HTERT RPE-1 (cell line): ENCODE results near the gene MSANTD2.

Experiments used
- in situ Hi-C: fragments of 300-500 bp; cut with MboI; formaldehyde crosslinking; loops from 4 replicates; pipeline ENCODE4 v1.14.3; 2020; ENCODE audit warnings: low sequenced_read_pairs

MSANTD2 gene

DNA sequence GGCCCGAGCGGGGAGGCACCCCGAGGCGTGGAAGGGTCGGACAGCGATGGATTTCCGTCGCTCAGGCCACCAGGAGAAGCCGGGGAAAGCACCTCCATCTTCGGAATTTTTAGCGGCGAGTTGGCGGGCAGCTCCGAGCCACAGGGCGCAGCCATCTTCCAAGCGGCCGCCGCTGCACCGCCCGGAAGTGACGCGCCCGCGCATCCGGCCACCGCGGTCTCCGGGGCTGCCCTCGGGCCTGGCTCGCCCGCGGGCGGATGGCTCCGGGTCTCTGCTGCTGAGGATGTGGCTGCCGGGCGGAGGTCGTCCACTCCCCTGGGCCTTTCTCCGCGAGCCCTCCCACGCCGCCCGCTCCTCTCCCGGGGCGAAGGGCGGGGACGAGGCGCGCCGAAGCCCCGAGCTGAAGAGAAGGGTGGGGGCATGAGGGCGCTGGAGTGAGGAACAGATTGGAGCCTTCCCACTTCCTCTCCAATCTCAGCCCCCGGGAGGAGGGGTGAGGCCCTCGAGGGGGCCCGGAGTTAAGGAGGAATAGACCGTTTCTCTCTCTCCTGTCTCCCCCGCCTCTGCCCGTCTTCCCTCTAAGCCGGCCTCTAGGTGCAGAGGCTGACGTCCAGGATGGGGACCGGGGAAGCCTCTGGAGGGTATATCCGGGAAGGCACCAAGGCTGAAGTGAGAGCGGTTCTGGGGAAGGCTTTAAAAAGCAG lies at the start of gene MSANTD2:
TSS of gene MSANTD2 (minus strand) at position 181 of the 704 bp plus-strand sequence. CDS start at position 155, 26 bp downstream.
- in situ Hi-C loops: no loop called here

DNA sequence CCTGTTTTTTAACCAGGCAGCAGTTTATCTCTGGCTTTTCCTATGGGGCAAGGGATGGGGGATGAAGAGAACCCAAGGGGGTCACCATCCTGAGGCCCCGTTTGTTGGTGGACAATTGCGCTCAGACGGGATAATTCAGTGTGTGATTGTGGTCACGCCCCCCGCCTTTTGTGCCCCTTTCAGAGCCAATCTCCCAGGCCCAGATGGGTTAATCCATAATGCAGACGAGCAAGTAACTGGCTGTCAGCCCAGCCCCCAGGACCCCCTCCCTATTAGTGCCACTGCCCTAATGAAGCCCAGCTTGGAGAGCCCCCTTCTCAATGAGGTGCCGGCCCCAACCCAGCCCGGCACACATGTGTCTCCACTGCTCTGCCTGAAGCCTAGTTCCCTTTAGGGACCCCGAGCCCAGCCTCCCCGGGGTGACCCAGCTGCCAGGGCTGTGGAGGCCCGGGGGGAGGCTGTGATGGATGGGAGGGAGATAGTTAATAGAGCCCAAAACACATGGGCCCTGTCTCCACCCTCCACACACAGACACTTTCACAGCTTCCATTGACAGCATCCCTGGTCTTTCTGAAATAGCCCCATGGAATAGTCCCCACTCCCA lies 46.0 kb upstream of the MSANTD2 start:
- in situ Hi-C loops: no loop called here

DNA sequence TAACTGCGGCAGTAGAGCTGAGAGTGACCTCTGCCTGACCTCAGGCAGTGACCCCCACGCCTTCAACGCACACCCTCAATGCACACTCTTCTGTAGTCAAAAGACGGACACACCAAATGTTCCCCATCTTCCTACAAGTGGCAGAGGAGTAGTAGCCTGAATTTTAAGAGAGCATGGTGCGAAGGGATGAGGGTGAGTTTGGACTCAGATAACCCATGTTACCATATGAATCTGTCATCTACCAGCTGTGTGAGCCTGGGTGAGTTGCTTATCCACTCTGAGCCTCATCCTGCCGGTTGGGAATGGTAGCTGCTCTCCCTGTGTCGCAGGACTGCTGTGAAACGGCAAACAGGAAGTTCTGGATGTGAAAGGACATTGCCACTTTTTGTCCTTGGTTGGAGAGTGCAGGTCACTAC lies 44.5 kb upstream of the MSANTD2 start:
- in situ Hi-C loops: no loop called here

DNA sequence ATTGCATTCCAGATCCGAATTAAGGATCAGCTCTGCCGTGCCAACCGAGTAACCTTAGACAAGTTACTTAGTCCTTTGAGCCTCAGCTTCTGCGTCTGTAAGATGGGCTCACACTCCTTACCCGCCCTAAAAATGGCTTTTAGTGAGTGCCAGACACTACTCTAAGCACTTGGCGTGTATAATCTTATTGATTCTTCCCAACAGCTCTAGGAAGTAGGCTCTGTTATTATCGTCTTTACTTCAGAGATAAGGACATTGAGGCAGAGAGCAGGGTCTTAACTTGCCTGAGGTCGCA lies 43.4 kb upstream of the MSANTD2 start:
- in situ Hi-C loops: no loop called here

DNA sequence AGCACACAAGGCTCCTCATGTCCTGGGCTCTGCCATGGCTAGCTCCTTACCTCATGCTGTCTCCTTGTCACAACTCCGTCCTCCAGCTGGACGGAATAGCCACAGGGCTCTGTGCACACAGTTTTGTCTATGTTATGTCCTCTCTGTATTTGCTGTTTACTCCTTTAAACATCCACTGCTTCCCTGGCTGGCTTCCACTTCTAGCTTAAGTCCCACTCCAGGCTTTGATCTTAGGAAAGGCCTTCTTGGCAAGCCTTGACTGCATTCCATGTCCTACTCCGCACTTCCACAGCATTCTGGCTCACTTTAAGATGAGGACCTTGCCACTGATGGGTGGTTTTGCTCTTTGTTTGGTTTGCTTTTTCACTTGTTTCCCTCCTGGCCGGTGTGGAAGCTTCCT lies 42.1 kb upstream of the MSANTD2 start:
- in situ Hi-C loops: no loop called here

DNA sequence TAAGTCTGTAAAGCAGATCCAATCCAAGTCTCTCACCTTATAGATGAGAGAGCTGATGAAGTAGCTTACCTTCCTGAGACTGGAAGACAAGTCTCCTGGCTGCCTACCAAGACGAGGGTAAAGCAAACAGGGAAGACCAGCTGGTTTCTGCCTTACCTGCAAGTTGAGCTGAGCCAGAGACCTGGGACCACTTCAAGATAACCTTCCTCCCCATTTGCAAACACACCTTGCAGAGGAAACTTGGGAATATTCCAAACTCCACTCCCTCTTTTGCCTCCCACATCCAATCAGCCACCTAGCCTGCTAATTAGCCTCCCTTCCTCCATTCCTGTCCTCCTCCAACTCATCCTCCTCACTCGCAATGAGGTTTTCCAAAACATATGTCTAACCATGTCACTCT lies 41.6 kb upstream of the MSANTD2 start:
- in situ Hi-C loops: no loop called here

DNA sequence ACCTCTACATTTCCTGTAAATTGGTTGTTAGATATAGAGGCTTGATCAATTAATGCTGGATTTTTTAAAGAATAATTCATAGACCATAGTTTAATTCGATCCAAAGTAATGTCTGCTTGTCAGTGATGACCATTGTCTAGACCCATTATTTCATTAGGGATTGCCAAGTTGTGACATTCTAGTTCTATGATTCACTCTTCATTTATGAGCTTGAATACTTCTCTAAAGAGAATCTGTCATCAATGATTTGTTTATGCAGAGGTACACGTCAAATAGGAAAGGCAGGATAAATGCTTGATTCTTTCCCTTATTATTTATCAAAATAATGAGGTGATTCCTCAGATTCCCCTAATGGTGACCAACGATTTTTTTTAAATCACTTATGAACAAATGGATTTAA lies 41.0 kb upstream of the MSANTD2 start:
- in situ Hi-C loops: no loop called here

DNA sequence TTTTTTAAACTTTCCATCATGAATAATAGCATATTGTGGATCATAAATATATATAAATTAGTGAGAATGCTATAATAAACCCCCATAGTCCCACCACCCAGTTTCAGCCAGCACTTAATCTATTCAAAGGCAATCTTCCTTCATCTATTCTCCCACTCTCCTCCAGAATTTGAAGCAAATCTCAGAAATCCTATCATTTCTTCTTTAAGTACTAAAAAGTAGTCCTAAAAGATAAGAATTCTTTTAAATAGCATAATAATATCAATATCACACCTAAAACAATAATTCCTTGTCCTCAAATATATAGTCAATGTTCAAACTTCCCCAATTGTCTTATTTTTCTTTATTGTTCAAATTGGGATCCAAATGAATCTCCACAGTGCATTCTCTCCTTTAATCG lies 40.5 kb upstream of the MSANTD2 start:
- in situ Hi-C loops: no loop called here

DNA sequence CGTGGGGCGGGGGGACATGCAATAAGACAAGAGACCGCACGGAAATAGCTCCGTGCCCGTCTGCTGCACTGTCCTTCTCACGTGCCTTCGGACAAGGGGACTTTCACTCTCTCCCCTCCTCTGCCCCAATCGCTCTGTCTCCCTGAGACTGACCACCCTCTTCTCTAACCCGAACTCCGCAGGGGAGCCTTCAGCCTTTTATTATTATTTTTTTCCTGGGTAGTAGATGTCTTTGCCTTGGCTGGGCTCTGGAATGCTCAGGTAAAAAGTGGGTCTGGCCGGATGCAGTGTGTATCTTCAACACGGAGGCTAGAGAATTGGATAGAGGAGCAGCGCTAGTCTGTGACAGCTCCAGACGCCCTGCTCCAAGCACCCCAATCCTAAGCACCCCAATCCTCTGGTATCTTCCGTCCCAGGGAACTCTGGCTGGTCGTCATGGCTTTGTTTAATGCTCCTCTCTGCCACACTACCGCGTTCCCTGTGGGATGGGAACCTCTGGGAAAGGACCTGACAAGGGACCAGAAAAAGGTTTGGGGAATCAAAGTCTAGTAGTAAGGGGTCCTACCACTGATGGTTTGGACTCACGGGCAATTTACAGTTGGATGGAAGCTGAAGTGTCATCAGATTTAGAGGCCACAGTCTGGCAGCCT lies 39.9 kb upstream of the MSANTD2 start:
- in situ Hi-C loops: no loop called here

DNA sequence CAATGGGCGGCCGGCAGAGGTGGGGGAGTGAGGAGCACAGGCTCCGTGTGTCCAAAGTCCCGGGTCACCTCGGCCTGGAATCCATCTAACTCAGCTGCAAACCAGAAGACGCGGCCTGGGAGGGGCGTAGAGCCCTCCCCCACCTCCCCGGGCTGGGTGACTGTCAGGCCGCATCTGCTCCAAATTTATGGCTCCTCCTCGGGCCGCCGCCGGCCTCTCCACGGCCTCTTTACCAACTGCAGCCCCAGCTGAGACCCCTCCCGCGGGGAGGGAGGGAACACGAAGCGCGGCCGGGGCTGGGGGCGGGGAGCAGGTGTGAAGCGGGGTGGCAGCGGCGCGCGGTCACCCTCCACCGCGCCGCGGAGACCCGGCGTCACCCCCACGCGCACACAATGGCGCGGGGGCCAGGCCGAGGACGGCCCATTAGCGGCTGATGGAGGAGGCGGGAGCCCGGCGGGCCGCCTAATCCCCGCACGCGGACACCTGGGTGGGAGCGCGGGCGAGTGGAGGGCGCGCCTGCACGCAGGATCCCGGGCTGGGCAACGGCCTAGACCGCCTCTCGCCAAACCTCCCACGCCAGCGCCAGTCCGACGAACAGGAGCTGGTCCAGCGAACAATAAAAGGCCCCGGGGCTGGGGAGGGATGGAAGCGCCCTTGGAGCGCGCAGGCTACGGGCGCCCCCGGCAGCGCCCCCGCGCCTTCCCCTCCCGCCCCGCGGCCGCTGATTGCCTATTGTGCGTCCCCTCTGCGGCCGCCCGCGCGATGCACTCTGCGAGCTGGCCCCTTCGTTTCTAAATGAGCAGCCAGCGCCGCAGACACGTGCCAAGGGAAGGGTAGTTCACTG lies 39.1 kb upstream of the MSANTD2 start:
- in situ Hi-C loops: no loop called here

DNA sequence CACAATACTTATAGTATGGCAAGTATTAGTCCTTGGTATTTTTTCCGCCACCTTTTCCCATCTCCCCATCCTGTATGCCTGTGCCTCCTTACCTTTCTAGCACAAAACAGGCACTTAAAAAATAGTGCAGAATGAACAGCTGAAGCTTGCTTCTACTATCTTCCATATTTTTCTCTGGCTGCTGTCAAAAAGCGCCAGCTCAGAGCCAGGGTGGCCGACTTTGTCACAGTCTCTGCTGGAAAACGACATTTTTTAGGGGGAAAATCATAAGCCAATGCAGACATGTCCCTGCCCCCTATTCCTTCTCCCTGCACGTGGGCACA lies 38.6 kb upstream of the MSANTD2 start:
- in situ Hi-C loops: no loop called here

DNA sequence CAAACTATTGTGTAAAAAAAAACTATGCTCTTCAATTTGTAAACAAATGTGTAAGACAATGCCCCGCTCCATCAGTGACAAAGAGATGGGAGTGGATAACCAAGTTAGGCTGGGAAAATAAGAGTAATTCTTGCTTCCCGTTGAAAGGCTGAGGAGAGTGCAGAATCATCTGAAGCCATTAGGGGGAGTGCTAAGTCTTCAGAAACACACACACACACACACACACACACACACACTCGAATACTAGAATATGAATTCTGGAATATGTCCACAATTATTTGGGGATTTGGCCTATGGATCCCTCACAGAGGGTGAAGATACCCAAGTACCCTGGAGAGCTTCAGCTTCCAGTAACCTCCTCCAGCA lies 37.3 kb upstream of the MSANTD2 start:
- in situ Hi-C loops: no loop called here

DNA sequence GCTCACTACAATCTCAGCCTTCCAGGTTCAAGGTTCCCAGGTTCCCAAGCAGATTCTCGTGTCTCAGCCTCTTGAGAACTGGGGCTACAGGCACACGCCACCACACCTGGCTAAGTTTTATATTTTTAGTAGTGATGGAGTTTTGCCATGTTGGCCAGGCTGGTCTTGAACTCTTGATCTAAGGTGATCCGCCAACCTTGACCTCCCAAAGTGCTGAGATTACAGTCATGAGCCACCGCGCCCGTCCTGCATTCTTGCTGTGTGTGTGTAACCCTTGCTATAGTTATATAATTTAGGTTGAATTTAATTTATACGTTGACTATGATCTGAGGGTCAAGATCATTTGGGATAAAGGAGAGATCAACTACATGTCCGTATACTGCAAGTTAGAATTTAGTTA lies 35.7 kb upstream of the MSANTD2 start:
- in situ Hi-C loops: no loop called here

DNA sequence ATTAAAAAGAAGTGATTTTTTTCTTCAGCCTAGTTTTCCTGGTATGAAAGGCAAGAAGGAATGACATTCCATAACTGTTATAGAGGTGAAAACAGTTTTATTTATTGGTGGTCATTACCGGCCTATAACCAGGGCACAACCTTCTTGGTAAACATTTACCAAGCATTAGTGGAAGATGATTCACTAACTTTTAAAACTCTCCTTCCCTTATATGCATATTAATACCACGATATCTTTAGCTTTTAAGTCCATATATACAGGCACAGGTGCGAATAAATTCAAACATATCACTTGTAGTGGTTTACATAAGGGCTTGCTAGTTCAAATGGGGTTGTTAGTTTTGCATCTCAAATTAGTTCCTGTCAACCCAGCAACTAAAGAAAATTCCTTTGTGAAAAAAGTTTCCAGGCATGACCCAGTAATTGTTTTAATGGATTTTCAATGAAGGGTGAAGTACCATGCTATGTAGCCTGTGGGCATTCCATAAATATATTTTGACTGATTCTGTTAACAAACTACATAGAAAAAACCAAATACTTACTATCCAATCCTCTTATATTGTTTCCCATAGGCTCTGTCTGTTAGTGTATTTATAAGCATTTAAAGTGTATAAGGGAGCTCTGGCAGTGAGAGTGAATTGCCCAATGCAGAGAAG lies 34.4 kb upstream of the MSANTD2 start:
- in situ Hi-C loops: no loop called here

DNA sequence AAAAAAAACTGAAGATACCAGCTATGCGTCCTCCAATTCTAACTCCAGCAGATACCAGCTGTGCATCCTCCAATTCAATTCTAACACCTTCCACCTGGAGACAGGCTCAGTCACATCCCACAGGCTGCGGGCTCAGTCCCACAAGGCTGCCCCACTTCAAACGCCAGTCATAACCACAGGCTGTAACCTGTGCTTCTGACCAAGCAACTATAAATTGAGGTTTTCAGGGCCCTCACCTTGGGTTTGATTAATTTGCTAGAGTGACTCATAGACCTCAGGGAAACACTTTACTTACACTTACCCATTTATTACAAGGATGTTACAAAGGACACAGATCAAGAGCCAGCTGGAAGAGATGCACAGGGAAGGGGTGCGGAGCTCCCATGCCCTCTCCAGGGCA lies 32.4 kb upstream of the MSANTD2 start:
- in situ Hi-C loops: no loop called here

DNA sequence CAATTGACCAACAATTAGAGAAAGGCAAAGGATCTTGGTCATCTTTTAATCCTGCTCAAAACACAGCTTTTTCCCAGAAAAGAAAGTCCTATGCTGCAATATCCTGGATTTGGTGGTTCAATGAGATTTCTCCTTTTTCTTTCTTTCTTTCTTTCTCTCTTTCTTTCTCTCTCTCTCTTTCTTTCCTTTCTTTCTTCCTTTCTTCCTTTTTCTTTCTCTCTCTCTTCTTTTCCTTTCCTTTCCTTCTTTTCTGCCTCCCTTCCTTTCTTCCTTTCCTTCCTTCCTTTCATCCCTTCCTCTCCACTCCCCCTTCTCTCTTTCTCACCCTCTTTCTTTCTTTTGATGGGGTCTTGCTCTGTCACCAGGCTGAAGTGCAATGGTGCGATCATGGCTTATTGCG lies 31.7 kb upstream of the MSANTD2 start:
- in situ Hi-C loops: no loop called here

DNA sequence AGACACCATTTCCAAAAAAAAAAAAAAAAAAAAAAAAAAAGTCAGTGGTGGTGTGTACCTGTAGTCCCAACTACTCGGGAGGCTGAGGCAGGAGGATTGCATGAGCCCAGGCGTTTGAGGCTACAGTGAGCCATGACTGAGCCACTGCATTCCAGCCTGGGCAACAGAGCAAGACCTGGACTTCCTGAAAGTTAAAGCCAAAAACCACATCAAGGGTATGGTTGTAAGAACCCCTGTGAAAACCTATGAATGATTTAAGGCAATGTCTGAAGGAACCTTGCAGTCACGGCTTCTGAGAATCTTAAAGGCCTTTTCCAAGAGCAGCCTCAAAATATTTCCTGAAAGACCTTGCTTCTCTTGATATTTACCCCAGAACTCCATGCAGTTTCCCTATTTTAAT lies 30.5 kb upstream of the MSANTD2 start:
- in situ Hi-C loops: no loop called here

DNA sequence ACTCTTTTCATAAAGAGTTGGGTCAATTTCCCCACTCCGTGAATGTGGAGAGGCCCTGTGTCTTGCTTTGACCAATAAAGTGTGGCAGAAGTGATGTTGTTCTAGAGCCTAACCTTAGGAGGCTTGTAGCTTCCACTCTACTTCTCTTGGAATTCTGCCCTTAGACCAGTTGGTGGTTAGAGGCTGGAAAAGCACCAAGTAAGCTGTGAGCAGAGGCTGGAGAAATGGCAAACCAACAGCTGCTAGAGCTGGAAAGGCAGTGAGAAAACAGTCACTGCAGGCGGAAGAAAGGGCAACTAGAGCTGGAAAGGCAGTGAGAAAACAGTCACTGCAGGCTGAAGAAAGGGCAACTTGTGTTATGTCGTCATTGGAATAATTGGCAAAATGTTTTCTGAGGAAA lies 29.8 kb upstream of the MSANTD2 start:
- in situ Hi-C loops: no loop called here

DNA sequence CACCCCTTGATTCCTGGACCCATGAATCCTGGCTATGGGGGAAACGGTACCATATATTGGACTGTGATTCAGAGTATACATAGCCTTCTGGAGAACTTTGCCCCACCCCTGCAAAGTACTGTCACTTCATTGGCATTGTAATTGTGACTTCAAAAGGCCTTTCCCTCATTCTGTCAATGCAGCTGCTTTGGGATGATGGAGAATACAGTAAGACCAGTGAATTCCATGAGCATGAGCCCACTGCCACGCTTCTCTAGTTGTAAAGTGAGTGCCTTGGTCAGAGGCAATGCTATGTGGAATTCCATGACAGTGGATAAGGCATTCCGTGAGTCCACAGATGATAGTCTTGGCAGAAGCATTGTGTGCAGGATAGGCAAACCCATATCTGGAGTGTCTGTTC lies 25.7 kb upstream of the MSANTD2 start:
- in situ Hi-C loops: no loop called here

DNA sequence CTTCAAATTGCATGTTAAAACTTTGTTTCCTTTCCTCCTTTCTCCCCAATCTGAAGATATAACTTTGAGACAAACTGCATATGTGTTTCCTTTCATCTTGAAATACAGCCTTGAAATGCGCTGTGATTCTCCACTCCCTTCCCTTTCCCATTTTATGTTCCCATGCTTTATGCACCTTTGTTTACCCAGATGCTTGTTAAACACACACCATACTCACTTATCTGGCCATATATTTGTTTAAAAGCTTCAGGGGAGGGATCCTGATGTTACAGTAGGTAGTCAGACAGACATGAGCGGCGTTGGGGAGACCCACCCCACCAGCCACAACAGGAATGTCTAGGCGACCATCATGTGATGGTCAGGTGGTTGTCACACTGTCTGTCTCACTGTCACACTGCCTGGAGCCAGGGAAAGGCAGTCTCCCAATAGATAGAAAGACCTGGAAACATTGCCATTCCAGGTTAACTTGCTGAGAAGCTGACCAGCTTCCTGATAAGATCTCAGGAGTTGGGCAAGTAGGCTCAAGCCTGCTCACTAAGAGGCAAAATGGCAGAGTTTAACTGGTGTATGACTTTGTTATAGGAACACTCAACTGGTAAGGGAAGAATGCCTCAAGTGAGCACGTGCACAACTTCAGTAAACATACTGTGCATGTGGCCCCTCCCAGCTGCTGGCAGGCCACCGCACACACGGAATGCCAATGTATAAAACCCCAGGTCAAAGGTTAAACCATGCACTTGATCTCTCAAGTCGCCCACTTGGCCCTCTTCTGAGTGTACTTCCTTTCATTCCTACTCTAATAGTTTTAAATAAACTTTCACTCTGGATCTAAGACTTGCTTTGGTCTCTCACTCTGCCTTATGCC lies 23.5 kb upstream of the MSANTD2 start:
- in situ Hi-C loops: no loop called here
